GM19372 (cell line): ENCODE results near the gene PIGN.

Source experiments
- ATAC-seq: cut with Tn5 transposase; IDR thresholded peaks from one replicate; pipeline ENCODE4 v1.9.1; 2021; ENCODE audit warnings: mild to moderate bottlenecking, low read depth, moderate library complexity; ENCODE audit not compliant: unreplicated experiment

The PIGN gene

GRCh38 chr18:62023536-62023935, 163.3 kb downstream of the PIGN start:
- no peak for ATAC-seq

GRCh38 chr18:62018759-62019041, 168.2 kb downstream of the PIGN start:
- ATAC-seq = no peak

GRCh38 chr18:62018034-62018758, 168.7 kb downstream of the PIGN start:
- ATAC-seq = no peak

- no peak for ATAC-seq
Observed at GRCh38 chr18:62017618-62018017, 169.2 kb downstream of the PIGN start.

- no peak for ATAC-seq
Observed at GRCh38 chr18:62011416-62011815, 175.4 kb downstream of the PIGN start.

- no peak for ATAC-seq
Observed at GRCh38 chr18:62009521-62009920, 177.3 kb downstream of the PIGN start.

- no peak for ATAC-seq
Observed at GRCh38 chr18:62001396-62001795, 185.5 kb downstream of the PIGN start.

GRCh38 chr18:61998957-61999356, 187.9 kb downstream of the PIGN start:
- no peak for ATAC-seq

- no peak for ATAC-seq
Observed at GRCh38 chr18:61998335-61998734, 188.5 kb downstream of the PIGN start.

GRCh38 chr18:61995618-61996017, 191.2 kb downstream of the PIGN start:
- ATAC-seq = no peak

GRCh38 chr18:61993831-61994230, 193.0 kb downstream of the PIGN start:
- ATAC-seq = no peak

GRCh38 chr18:61992923-61993322, 193.9 kb downstream of the PIGN start:
- no peak for ATAC-seq

GRCh38 chr18:61992285-61992684, 194.6 kb downstream of the PIGN start:
- no peak for ATAC-seq

- no peak for ATAC-seq
Observed at GRCh38 chr18:61991836-61992235, 195.0 kb downstream of the PIGN start.

- ATAC-seq = no peak
Observed at GRCh38 chr18:61991201-61991600, 195.7 kb downstream of the PIGN start.
